Prostate gland (tissue), 2 donors: ENCODE results near the gene PTPN14. TPM values are rescaled to one million over a fixed set of nuclear protein-coding genes. Genes with fewer than 3 reads are reported as not detected.

Experiments
- DNase-seq: peaks from one replicate; pipeline ENCODE4 v3.0.0-alpha.2; 2019; ENCODE audit warnings: low spot score
- H3K27ac ChIP-seq, 2 donors: fragments of 200-600 bp; sonication (generic); 2 replicates each; pipeline ENCODE4 v1.5.1; 2017 to 2019
- H3K27me3 ChIP-seq: fragments of 200-600 bp; sonication (generic); replicated peaks from 2 replicates; pipeline ENCODE4 v1.5.1; 2019; ENCODE audit not compliant: insufficient read depth
- H3K36me3 ChIP-seq, 2 donors: fragments of 200-600 bp; sonication (generic); 1 replicate in 1 of 2; 2 replicates in 1 of 2; pipeline versions ENCODE4 v1.5.1 to v1.8.1; 2017 to 2019
- H3K4me1 ChIP-seq: fragments of 200-600 bp; sonication (generic); replicated peaks from 2 replicates; pipeline ENCODE4 v1.5.1; 2019
- H3K4me3 ChIP-seq, 2 donors: fragments of 200-600 bp; sonication (generic); 2 replicates each; pipeline ENCODE4 v1.5.1; 2017 to 2019
- H3K9me3 ChIP-seq: fragments of 200-600 bp; sonication (generic); 2 replicates; pipeline ENCODE4 v1.5.1; 2017
- POLR2A ChIP-seq: fragments of 450-650 bp; IDR thresholded peaks from one replicate; pipeline ENCODE4 v1.6.1; 2016; ENCODE audit warnings: antibody characterized with exemption, mild to moderate bottlenecking
- POLR2AphosphoS5 ChIP-seq: sonication (generic); formaldehyde crosslinking; IDR thresholded peaks from one replicate; pipeline ENCODE4 v1.6.1; 2017; ENCODE audit warnings: antibody characterized with exemption
- WGBS: methylation state at CpG from one replicate; pipeline ENCODE4 v1.1.5; 2018; 5-methylcytosine and 5-hydroxymethylcytosine counted together
- intact Hi-C: fragments of 100-400 bp; cut with DNase I; formaldehyde crosslinking; loops from one replicate; pipeline ENCODE4 v1.14.2; 2022
- total RNA-seq, 2 donors: library from RNA; depleted of rRNA; stranded (reverse); fragments of >200 nt; gene quantifications; one replicate each; pipeline ENCODE4 v1.1.0, GENCODE V29; 2016
- TF ChIP-seq, protein P1 (sequence below), 4 experiments: fragments of 200-600 bp in 2 of 4; fragments of 450-650 bp in 2 of 4; sonication (generic) in 2 of 4; IDR thresholded peaks; 1 replicate in 3 of 4; 2 replicates in 1 of 4; pipeline ENCODE4 v1.5.1; 2016 to 2019; ENCODE audit warnings: antibody characterized with exemption in 4 of 4, mild to moderate bottlenecking in 2 of 4, moderate library complexity in 2 of 4

PTPN14 gene
- total RNA-seq, 2 donors from 2014 or later = 36.6 to 54.0 TPM

DNA sequence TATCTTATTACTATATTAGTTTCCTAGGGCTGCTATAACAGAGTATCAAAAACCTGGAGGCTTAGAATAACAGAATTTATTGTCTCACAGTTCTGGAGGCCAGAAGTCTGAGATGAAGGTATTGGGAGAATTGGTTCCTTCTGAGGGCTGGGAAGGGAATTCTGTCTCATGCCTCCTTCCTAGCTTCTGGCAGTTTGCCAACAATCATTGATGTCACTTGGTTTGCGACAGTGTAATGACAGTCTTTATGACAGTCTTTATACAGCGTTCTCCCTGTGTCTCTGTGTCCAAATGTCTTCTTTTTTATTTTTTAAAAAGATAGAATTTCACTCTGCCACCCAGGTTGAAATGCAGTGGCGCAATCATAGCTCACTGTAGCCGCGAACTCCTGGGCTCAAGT, 35.8 kb upstream of the PTPN14 start:
- no peak overlapping the region for H3K4me3 ChIP-seq
- no peaks in the 10 kb centered on the region for H3K9me3 ChIP-seq
- TF ChIP-seq, protein P1, sequence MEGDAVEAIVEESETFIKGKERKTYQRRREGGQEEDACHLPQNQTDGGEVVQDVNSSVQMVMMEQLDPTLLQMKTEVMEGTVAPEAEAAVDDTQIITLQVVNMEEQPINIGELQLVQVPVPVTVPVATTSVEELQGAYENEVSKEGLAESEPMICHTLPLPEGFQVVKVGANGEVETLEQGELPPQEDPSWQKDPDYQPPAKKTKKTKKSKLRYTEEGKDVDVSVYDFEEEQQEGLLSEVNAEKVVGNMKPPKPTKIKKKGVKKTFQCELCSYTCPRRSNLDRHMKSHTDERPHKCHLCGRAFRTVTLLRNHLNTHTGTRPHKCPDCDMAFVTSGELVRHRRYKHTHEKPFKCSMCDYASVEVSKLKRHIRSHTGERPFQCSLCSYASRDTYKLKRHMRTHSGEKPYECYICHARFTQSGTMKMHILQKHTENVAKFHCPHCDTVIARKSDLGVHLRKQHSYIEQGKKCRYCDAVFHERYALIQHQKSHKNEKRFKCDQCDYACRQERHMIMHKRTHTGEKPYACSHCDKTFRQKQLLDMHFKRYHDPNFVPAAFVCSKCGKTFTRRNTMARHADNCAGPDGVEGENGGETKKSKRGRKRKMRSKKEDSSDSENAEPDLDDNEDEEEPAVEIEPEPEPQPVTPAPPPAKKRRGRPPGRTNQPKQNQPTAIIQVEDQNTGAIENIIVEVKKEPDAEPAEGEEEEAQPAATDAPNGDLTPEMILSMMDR (IDR thresholded peaks at IDR 0.05) = no peak
- TF ChIP-seq POLR2A (no peak), POLR2AphosphoS5 (no peak)
- 78% methylated on average over 5 of the region's 5 CpGs for WGBS
- intact Hi-C loops = loop anchor here (5.0 to 10.0 kb wide), 3 partner anchors 35 to 312 kb away; partner anchors contain the start of gene PTPN14
- H3K4me1 ChIP-seq = peaks cover 8% of the 10 kb centered on the region
- no peaks in the 10 kb centered on the region for H3K27me3 ChIP-seq
- no peak overlapping the region for H3K27ac ChIP-seq
- H3K36me3 ChIP-seq = no peaks in the 10 kb centered on the region
- no peak for DNase-seq

DNA sequence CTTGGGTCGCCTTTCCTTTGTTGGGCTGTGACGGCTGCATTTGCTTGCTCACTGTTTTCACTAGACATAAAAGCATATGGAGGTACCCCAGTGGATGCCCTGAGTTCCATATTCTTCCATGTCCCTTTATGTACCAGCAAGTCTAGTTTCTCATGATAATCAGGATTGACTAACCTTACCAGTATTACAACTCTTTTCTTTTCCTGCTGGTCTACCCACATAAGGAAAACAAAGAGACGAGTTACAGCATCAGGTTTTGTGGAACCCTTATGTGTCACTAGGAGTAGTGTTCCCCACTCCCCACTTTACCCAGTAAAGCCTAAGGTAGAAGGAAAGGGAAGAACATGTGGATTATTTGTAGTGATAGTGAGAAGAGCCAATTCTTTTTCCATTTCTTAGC, 35.2 kb upstream of the PTPN14 start:
- Histone ChIP-seq H3K36me3 (no peaks in the 10 kb centered on the region), H3K27me3 (no peaks in the 10 kb centered on the region), H3K27ac (no peak overlapping the region), H3K9me3 (no peaks in the 10 kb centered on the region), H3K4me1 (peaks cover 8% of the 10 kb centered on the region), H3K4me3 (no peak overlapping the region)
- TF ChIP-seq, protein P1 (IDR thresholded peaks at IDR 0.05) = no peak
- no peak for TF ChIP-seq POLR2AphosphoS5
- TF ChIP-seq POLR2A = no peak
- intact Hi-C loops = loop anchor here (5.0 to 10.0 kb wide), 3 partner anchors 34 to 312 kb away; partner anchors contain the start of gene PTPN14
- no peak for DNase-seq
- WGBS = 65% methylated on average over 3 of the region's 3 CpGs

DNA sequence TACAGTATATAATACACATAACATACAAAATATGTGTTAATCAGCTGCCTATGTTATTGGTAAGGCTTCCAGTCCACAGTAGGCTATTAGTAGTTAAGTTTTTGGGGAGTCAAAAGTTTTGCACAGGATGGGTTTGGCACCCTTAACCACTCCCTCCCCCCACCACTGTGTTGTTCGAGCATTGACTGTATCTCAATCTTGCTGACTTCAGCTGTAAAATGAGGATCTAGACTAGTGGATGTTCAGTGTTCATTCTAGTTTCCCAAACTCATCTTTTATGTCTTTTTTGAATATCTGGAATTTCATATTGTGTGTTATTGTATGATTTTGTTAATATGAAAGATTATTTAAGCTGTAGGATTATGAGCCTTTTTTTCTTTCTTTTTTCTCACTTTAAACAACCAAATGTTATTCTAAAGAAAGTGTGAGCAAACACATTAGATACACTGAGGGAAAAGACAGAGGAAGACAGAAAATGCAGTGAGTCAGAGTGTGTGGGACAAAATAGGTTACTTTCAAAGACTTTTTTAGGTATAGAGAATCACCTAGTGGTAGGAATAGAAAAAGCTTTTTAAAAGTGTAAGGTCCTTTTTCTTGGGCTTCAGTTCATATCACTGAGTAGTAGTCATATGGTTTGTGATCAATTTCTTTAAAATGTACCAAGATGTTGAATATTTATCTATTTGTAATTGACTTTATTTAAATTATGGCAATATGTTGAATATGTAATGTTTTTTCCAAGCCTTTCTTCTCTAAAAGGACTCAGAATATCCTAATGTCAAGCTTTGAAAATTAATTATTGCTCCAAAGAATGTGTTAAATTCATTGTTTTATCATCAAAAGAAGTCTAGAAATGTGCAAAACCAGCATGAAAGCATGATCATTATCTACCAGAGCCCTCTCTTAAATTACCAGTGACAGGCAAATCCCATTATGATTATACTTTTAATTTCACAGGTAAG, 33.7 kb upstream of the PTPN14 start:
- H3K4me1 ChIP-seq = peaks cover 8% of the 10 kb centered on the region

DNA sequence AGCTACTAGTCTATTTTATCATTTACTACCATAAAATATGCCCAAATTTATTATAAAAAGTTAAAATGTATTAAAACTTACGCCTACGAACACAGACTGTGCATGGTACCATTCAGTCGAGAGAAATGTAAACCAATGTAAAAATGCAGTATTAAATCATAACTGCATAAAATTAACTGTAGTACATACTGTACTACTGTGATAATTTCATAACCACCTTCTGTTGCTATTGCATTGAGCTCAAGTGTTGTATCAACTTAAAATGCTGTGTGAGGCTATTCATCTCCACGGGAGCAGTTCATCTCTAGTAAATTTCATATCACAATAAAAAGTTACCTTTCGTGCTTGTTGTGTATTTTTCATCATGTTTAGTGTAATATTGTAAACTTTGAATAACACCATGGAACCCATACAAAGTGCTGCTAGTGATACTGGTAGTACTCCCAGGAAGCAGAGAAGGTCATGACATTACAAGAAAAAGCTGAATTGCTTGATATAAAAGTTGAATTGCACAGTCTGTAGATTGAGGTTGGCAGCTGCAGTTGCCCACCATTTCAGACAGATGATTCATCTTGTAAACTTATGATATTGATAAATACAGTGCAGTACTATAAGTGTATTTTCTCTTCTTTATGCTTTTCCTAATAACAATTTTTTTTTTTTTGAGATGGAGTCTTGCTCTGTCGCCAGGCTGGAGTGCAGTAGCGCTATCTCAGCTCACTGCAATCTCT, 32.6 kb upstream of the PTPN14 start:
- peaks cover 8% of the 10 kb centered on the region for H3K4me1 ChIP-seq
- no peak for DNase-seq
- no peak overlapping the region for H3K4me3 ChIP-seq
- no peaks in the 10 kb centered on the region for H3K36me3 ChIP-seq
- WGBS = 70% methylated on average over 7 of the region's 7 CpGs
- TF ChIP-seq POLR2AphosphoS5 (no peak), POLR2A (no peak)
- TF ChIP-seq, protein P1 (IDR thresholded peaks at IDR 0.05) = no peak
- H3K9me3 ChIP-seq = no peaks in the 10 kb centered on the region
- intact Hi-C loops = loop anchor here (2.0 to 10.0 kb wide), 2 partner anchors 251 to 309 kb away; no protein-coding TSS in a partner anchor
- H3K27ac ChIP-seq = no peak overlapping the region
- H3K27me3 ChIP-seq = no peaks in the 10 kb centered on the region

More for the DNA sequence above, 33.7 kb upstream of the PTPN14 start:
- TF ChIP-seq POLR2A = no peak
- TF ChIP-seq, protein P1 (IDR thresholded peaks at IDR 0.05) = peak; percentile 34 to 93 (median 78)
- Histone ChIP-seq H3K4me3 (no peak overlapping the region), H3K27ac (no peak overlapping the region), H3K27me3 (no peaks in the 10 kb centered on the region), H3K36me3 (no peaks in the 10 kb centered on the region), H3K9me3 (no peaks in the 10 kb centered on the region)
- intact Hi-C loops = loop anchor here (2.0 to 10.0 kb wide), 4 partner anchors 33 to 310 kb away; partner anchors contain the start of gene PTPN14
- no peak for DNase-seq
- 21% methylated on average over 1 of the region's 1 CpG for WGBS
